22Rv1 (cell line): ENCODE data around the gene CCDC80.

Experiments used
- H3K27ac ChIP-seq: fragments of 450-650 bp; 2 replicates; pipeline ENCODE4 v1.5.1; 2017
- CTCF ChIP-seq: fragments of 450-650 bp; IDR thresholded peaks from 2 replicates; pipeline ENCODE4 v1.5.1; 2017; ENCODE audit warnings: mild to moderate bottlenecking
- ZFX ChIP-seq: fragments of 450-650 bp; IDR thresholded peaks from 2 replicates; pipeline ENCODE4 v1.6.1; 2017; ENCODE audit warnings: antibody characterized with exemption, borderline replicate concordance

Gene CCDC80

GRCh38 chr3:112647122-112647521 lies 6.2 kb upstream of the CCDC80 start:
- TF ChIP-seq ZFX (no peak), CTCF (no peak)
- no peak overlapping the region for H3K27ac ChIP-seq

GRCh38 chr3:112646623-112647022 lies 5.7 kb upstream of the CCDC80 start:
- H3K27ac ChIP-seq = no peak overlapping the region
- TF ChIP-seq ZFX = no peak
- TF ChIP-seq CTCF = no peak

GRCh38 chr3:112644453-112644852 lies 3.5 kb upstream of the CCDC80 start:
- no peak overlapping the region for H3K27ac ChIP-seq
- TF ChIP-seq CTCF = no peak
- no peak for TF ChIP-seq ZFX

GRCh38 chr3:112643621-112644240 lies 2.8 kb upstream of the CCDC80 start:
- no peak overlapping the region for H3K27ac ChIP-seq
- no peak for TF ChIP-seq CTCF
- TF ChIP-seq ZFX = no peak

GRCh38 chr3:112642912-112643506 lies 2.1 kb upstream of the CCDC80 start:
- TF ChIP-seq ZFX = no peak
- peak; percentile 92 for TF ChIP-seq CTCF
- no peak overlapping the region for H3K27ac ChIP-seq

- peak overlapping the region; percentile 46 for H3K27ac ChIP-seq
- TF ChIP-seq ZFX (no peak), CTCF (no peak)
These were observed 540 bp downstream of the CCDC80 start for GRCh38 chr3:112640276-112640929.
